HepG2 (cell line): ENCODE results near the gene SAMM50. TPM values are rescaled to one million over a fixed set of nuclear protein-coding genes. Genes with fewer than 3 reads are reported as not detected.
A peak's percentile ranks its signal among the peaks of the same experiment; 100 is the strongest.

ENCODE experiments used
- DNMT3B ChIP-seq: conservative IDR thresholded peaks from 2 replicates; pipeline ENCODE4 v1.6.1; 2016; ENCODE audit warnings: missing biosample characterization, control low read depth
- DR1 ChIP-seq: sonication (generic); formaldehyde crosslinking; IDR thresholded peaks from 2 replicates; pipeline ENCODE4 v1.8.0; 2021; ENCODE audit warnings: mild to moderate bottlenecking, missing genetic modification reagents, inconsistent platforms
- FOXK1 ChIP-seq: sonication (generic); formaldehyde crosslinking; IDR thresholded peaks from 2 replicates; pipeline ENCODE4 v1.4.0; 2020; ENCODE audit warnings: low read depth, missing genetic modification reagents, borderline replicate concordance
- HOXA5 ChIP-seq: sonication (generic); formaldehyde crosslinking; IDR thresholded peaks from 2 replicates; pipeline ENCODE4 v1.4.0; 2020; ENCODE audit warnings: missing genetic modification reagents
- HOXD1 ChIP-seq: sonication (generic); formaldehyde crosslinking; IDR thresholded peaks from 2 replicates; pipeline ENCODE4 v1.5.0; 2020; ENCODE audit warnings: missing genetic modification reagents
- IKZF5 ChIP-seq: IDR thresholded peaks from 2 replicates; pipeline ENCODE4 v1.6.1; 2018; ENCODE audit warnings: missing genetic modification reagents, mild to moderate bottlenecking, missing compliant biosample characterization
- ISL2 ChIP-seq: sonication (generic); formaldehyde crosslinking; IDR thresholded peaks from 2 replicates; pipeline ENCODE4 v1.5.0; 2020; ENCODE audit warnings: missing genetic modification reagents
- NAIF1 ChIP-seq: sonication (generic); formaldehyde crosslinking; IDR thresholded peaks from 2 replicates; pipeline ENCODE4 v1.5.0; 2020; ENCODE audit warnings: mild to moderate bottlenecking, missing genetic modification reagents, borderline replicate concordance
- NCOR1 ChIP-seq: fragments of 200-600 bp; sonication (generic); IDR thresholded peaks from 2 replicates; pipeline ENCODE4 v1.7.0; 2017; ENCODE audit warnings: antibody characterized with exemption, low read length, borderline replicate concordance
- NR2F2 ChIP-seq: IDR thresholded peaks from 2 replicates; pipeline ENCODE4 v1.6.1; 2012; ENCODE audit warnings: low read depth, inconsistent platforms, borderline replicate concordance
- SIN3A ChIP-seq: IDR thresholded peaks from 2 replicates; pipeline ENCODE4 v1.6.1; 2011; ENCODE audit warnings: low read depth, mild to moderate bottlenecking, control low read depth, low read length, borderline replicate concordance
- TBX2 ChIP-seq: sonication (generic); formaldehyde crosslinking; IDR thresholded peaks from 2 replicates; pipeline ENCODE4 v1.5.0; 2020; ENCODE audit warnings: missing genetic modification reagents, mild to moderate bottlenecking, borderline replicate concordance
- TERF1 ChIP-seq: sonication (generic); formaldehyde crosslinking; IDR thresholded peaks from 2 replicates; pipeline ENCODE4 v1.8.0; 2022; ENCODE audit warnings: mild to moderate bottlenecking, missing genetic modification reagents, moderate library complexity
- THYN1 ChIP-seq: sonication (generic); formaldehyde crosslinking; IDR thresholded peaks from 2 replicates; pipeline ENCODE4 v1.8.1; 2023; ENCODE audit warnings: low read depth, mild to moderate bottlenecking, moderate library complexity, missing genetic modification reagents, borderline replicate concordance
- TRIM22 ChIP-seq: fragments of 450-650 bp; IDR thresholded peaks from 2 replicates; pipeline ENCODE4 v1.6.1; 2017
- ZBTB43 ChIP-seq: sonication (generic); formaldehyde crosslinking; conservative IDR thresholded peaks from 2 replicates; pipeline ENCODE4 v1.4.0; 2020; ENCODE audit warnings: missing genetic modification reagents
- ZBTB7A ChIP-seq: sonication (generic); formaldehyde crosslinking; IDR thresholded peaks from 2 replicates; pipeline ENCODE4 v1.8.0; 2022; ENCODE audit warnings: mild to moderate bottlenecking, missing genetic modification reagents
- ZNF138 ChIP-seq: sonication (generic); formaldehyde crosslinking; IDR thresholded peaks from 2 replicates; pipeline ENCODE4 v1.5.0; 2020; ENCODE audit warnings: mild to moderate bottlenecking, low read depth, missing genetic modification reagents
- ZNF225 ChIP-seq: sonication (generic); formaldehyde crosslinking; IDR thresholded peaks from 2 replicates; pipeline ENCODE4 v1.4.0; 2020; ENCODE audit warnings: mild to moderate bottlenecking, missing genetic modification reagents
- ZNF552 ChIP-seq: sonication (generic); formaldehyde crosslinking; IDR thresholded peaks from 2 replicates; pipeline ENCODE4 v1.9.0; 2022; ENCODE audit warnings: missing genetic modification reagents, mild to moderate bottlenecking, borderline replicate concordance
- ZNF704 ChIP-seq: sonication (generic); formaldehyde crosslinking; IDR thresholded peaks from 2 replicates; pipeline ENCODE4 v1.8.1; 2023; ENCODE audit warnings: mild to moderate bottlenecking, inconsistent platforms, moderate library complexity, missing genetic modification reagents, borderline replicate concordance
- ZNF737 ChIP-seq: sonication (generic); formaldehyde crosslinking; IDR thresholded peaks from 2 replicates; pipeline ENCODE4 v1.5.0; 2020; ENCODE audit warnings: missing genetic modification reagents, mild to moderate bottlenecking, borderline replicate concordance
- ZNF839 ChIP-seq: sonication (generic); formaldehyde crosslinking; IDR thresholded peaks from 2 replicates; pipeline ENCODE4 v1.4.0; 2020; ENCODE audit warnings: missing genetic modification reagents, mild to moderate bottlenecking, borderline replicate concordance
- polyA plus RNA-seq, 8 experiments: library from polyadenylated mRNA; depleted of rRNA in 3 of 8; stranded (reverse) in 7 of 8; unstranded in 1 of 8; fragments of >200 nt; fragmentation: Illumina TruSeq in 4 of 8; extraction: Trizol in 4 of 8; gene quantifications; 2 replicates each; pipeline versions ENCODE4 v1.2.1 to v1.2.3, GENCODE V29; 2011 to 2016; ENCODE audit warnings: low read depth in 4 of 8, missing spikeins in 1 of 8, mixed read lengths in 1 of 8; ENCODE audit not compliant: insufficient read depth in 1 of 8
- total RNA-seq, 5 experiments: library from RNA; depleted of rRNA; stranded (reverse); fragments of >200 nt; fragmentation: Illumina TruSeq; extraction: Trizol; gene quantifications; 2 replicates each; pipeline ENCODE4 v1.2.3, GENCODE V29; 2016; ENCODE audit warnings: low read depth in 1 of 5

The SAMM50 gene
- total and polyA plus RNA-seq, 2 of the 13 experiments (the other 11 are each of a cell fraction or from before 2014, with no cell fraction given), result 34.7 to 63.4 TPM

GRCh38 chr22:43923631-43924464 is 31.4 kb upstream of the SAMM50 start, which contains the start of gene PNPLA3 (continued):
- TF ChIP-seq FOXK1 (CRISPR knock-in tag), result 0 out of 2 replicates have a peak, but pooled peaks have one; percentile 17
- TF ChIP-seq ZBTB43, result peak; percentile 69; the same call in 1 of the 2 replicates
- TF ChIP-seq HOXA5 (CRISPR knock-in tag), result peak; percentile 68
- TF ChIP-seq DNMT3B, result no peak
- TF ChIP-seq DR1 (CRISPR knock-in tag), result peak; percentile 92
- peak; percentile 86; the same call in 1 of the 2 replicates for TF ChIP-seq TERF1 (CRISPR knock-in tag)
- TF ChIP-seq ZNF225 (CRISPR knock-in tag), result no peak
- TF ChIP-seq SIN3A, result peak; percentile 74; the same call in 1 of the 2 replicates
- TF ChIP-seq ZNF839 (CRISPR knock-in tag), result peak; percentile 84; the same call in 1 of the 2 replicates
- peak; percentile 72; the same call in 1 of the 2 replicates for TF ChIP-seq ZBTB7A (CRISPR knock-in tag)
- peak; percentile 56; the same call in 1 of the 2 replicates for TF ChIP-seq IKZF5 (CRISPR knock-in tag)
- peak; percentile 68 for TF ChIP-seq ISL2 (CRISPR knock-in tag)
- TF ChIP-seq NCOR1, result no peak
- peak; percentile 28; the same call in 1 of the 2 replicates for TF ChIP-seq NAIF1
- TF ChIP-seq ZNF552, result 0 out of 2 replicates have a peak, but pooled peaks have one; percentile 53
- TF ChIP-seq TRIM22, result no peak
- TF ChIP-seq HOXD1 (CRISPR knock-in tag), result no peak; the same call in 1 of the 2 replicates
- TF ChIP-seq THYN1 (CRISPR knock-in tag), result no peak
- no peak for TF ChIP-seq ZNF737 (CRISPR knock-in tag)
- peak; percentile 49; the same call in 1 of the 2 replicates for TF ChIP-seq TBX2 (CRISPR knock-in tag)
- TF ChIP-seq NR2F2, result no peak
- TF ChIP-seq ZNF138 (CRISPR knock-in tag), result no peak
- TF ChIP-seq ZNF704 (CRISPR knock-in tag), result peak; percentile 60; the same call in 1 of the 2 replicates
